CD4-positive, alpha-beta T cell treated with Interferon alpha-2 for 1 hour (primary cell): ENCODE measurements around the gene PBX3.
A peak's percentile ranks its signal among the peaks of the same experiment; 100 is the strongest.
"Not testable (repeated sequence)": the region's sequence is repeated elsewhere in the genome, so short reads cannot be mapped to it uniquely, and the experiment has no call there.

Experiments used
- DNase-seq, 2 donors: peaks; one replicate each; pipeline ENCODE4 v3.0.0-alpha.2; 2020 to 2022

PBX3 gene

GRCh38 chr9:125749287-125749935, 2.2 kb downstream of the PBX3 start:
- no peak for DNase-seq

DNA sequence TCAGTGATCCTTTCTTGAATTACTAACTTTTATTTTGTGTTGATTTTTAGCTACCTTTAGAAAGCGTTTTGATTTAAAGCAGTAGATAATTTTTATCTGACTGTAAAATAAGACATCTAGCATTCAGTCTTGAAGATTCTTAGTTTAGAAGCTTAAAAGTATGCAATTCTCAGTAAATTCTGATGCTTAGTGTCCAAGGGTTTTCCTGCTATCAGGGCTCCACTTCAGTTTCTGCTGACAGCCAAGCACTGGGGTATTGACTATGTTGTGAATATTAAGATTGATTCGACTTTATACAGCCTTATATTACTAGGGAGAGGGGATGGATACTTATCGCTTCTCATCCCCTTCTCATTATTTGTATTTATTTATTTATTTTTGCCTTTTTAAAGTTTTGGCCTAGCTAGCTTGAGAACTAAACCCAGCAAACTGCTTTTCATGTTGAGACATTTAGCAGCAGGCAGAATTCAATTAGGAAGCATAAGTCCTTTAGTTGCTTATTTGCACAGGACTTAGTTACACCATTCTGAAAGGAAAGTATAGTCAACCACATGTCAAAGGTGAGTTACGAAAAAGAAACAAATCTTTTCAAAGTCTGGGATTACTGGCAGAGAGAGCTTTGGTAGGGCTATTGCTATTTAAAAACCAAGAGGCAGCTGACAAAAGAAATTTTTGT, 2.9 kb downstream of the PBX3 start:
- DNase-seq, result no peak

GRCh38 chr9:125750627-125751011, 3.4 kb downstream of the PBX3 start:
- DNase-seq, result no peak

DNA sequence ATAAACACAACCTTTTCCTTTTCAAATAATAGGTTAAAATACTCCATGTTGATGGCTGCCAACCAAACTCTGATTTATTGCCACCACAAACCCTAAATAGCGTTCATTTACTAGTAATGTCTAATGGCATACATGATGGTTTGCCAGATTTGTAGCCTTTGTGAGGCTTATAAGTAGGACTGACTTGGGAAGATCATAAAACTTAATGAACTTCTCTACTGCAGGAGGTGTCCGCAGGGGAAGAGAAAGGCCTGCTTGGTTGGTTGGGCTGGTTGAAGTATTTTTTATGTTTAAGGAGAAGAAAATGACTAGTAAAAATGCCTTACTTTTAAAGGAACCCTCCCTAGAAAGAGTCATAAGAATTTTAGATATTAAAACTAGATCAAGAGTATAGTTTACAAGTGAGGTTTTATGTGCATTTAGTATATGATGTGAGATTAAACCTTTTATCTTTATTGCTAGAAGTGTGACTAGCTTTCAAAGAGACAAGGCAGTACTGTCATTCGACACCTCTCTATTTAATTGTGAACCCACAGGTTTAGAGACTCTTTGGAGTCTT, 5.0 kb downstream of the PBX3 start:
- no peak for DNase-seq

GRCh38 chr9:125754096-125754495, 6.9 kb downstream of the PBX3 start:
- no peak for DNase-seq

DNA sequence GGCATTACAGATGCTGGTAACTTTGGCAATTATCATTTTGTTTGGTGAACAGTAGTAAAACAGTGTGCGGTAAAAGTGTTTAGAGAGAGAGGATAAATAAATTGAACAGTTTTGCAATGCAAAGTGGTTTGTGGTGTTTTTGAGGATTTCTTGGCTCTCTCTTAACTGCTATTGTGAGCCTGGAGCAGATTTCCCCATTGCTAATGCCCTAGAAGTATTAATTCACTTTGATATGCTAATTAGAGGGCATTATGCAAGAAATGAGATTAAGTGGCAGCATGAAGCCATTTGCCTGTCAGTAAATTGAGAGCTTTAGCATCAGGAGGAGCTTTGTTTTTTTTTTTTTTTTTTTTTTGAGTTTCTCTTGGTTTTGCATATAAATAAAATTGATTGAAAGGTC, 8.2 kb downstream of the PBX3 start:
- DNase-seq, result no peak

GRCh38 chr9:125756518-125756917, 9.3 kb downstream of the PBX3 start:
- no peak for DNase-seq

- no peak for DNase-seq
Measured at GRCh38 chr9:125757834-125758233, 10.7 kb downstream of the PBX3 start.

GRCh38 chr9:125758986-125759763, 12.0 kb downstream of the PBX3 start:
- DNase-seq, result peak; percentile 14 to 33

DNA sequence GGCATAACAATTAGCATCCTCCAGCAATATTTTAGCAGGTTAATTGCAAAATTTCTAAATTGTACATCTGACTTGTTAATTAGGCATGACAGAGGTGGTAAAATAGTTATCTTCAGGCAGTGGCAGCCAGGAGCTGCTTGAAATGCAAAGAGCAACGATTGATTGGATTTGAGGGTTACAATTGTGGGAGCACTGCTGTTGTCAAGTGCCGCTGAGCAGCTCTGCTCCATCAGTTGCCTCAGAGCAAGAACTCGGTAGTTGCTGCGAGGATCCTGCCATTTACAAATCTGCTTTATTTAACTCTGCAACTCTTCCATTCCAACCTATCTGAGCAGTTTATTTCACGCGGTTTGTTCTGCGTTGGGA, 12.6 kb downstream of the PBX3 start:
- no peak for DNase-seq

GRCh38 chr9:125760537-125760936, 13.4 kb downstream of the PBX3 start:
- DNase-seq, result no peak

GRCh38 chr9:125761676-125762450, 14.7 kb downstream of the PBX3 start:
- DNase-seq, result no peak

DNA sequence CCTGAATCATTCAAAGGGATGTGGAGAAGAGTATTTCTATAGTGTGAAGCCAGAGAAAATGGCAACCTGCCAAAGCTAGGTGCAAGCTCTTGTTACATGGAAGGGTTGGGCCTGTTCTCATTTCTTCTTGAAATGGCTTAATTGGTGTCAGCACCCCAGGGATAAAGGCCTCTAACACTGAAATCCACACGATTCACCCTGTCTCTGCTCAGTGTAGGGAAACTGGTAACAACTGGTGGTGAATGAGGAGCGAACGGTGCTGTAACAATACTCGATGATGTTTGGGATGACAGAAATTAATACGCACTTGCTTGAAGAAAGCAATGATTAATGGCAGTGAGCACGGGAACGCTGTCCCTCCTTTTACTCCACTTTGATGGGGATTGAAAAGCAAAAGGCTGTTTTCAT, 16.2 kb downstream of the PBX3 start:
- DNase-seq, result no peak

DNA sequence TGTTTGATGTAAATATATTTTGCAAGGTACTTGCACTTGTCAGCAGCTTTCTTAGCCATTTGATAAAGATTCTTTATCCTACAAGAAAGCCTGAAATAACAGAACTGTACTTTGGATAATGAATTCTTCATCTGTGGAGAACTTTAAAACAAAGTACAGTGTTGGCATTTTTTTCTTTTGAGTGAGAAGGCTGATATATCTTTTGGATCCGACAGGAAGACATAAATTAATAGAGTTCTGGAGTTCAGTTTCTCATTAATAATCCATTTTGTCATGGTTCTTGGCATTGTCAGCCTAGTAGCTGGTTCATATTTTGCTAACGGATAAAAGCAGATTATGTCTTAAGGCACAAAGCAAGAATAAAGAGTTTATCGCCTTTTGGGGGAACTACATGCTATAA, 17.0 kb downstream of the PBX3 start:
- DNase-seq, result no peak

- DNase-seq, result no peak
Measured at GRCh38 chr9:125766468-125767221, 19.5 kb downstream of the PBX3 start.

- DNase-seq, result no peak
Measured at GRCh38 chr9:125767349-125767748, 20.2 kb downstream of the PBX3 start.

- no peak for DNase-seq
Measured at GRCh38 chr9:125768803-125769202, 21.6 kb downstream of the PBX3 start.

DNA sequence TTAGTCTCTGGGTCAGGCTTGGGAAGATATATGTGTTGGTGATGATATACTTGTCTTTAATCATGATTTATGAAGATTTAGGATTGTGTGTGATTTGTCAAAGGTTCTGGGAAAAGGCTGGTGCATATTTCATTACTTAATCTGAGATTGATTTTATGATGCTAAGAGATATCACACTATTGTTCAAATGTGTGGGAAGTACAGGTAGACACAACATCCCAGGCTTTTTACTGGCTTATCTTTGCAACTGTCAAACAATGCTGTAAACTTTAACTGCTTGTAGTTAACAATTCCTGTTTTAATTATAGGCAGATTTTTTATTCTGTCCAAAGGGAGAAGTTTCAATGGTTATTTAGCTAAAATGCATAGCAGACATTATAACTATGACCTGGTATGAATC, 23.9 kb downstream of the PBX3 start:
- no peak for DNase-seq

- no peak for DNase-seq
Measured at GRCh38 chr9:125772740-125773139, 25.6 kb downstream of the PBX3 start.

- DNase-seq, result no peak
Measured at GRCh38 chr9:125774106-125774505, 26.9 kb downstream of the PBX3 start.

DNA sequence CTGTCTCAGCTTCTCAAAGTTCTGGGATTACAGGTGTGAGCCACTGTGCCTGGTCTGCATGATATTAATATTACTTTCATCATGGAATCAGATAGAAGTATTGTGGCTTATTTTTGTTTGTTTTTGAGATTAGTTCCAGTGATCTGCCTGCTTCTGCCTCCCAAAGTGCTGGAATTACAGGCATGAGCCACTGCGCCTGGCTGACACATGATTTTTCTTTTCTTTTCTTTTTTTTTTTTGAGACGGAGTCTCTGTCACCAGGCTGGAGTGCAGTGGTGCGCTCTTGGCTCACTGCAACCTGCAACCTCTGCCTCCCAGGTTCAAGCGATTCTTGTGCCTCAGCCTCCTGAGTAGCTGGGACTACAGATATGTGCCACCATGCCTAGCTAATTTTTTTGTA, 29.6 kb downstream of the PBX3 start:
- not testable (repeated sequence) for DNase-seq

DNA sequence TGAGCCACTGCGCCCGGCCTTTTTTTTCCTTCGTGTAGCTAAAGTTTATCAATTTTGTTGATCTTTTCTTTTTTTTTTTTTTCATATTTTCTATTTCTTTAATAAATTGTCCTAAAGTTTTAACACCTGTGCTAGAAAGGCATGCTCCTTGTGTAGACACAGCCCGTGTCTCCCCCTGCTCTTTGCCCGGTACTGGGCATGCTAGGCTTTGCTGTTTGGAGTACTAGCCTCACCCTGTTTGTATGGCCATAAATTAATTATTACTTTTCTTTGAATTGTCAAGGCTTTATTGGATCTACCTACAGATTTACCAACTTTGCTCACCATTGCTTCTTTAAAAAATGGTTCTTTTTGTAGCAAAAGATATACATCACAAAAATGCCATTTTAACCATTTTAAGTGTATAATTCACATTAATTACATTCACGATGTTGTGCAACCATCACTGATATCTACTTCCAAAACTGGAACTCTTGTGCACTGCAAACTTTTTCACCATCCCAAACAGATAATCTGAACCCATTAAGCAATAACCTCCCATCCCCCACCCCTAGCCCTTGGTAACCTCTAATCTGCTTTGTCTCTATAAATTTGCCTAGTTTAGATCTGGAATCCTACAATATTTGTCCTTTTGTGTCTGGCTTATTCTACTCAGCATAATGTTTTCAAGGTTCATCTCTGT, 31.5 kb downstream of the PBX3 start:
- DNase-seq, result not testable (repeated sequence)
